Fibroblast of lung (primary cell): ENCODE data around the gene SCAF8.

Experiments used
- EZH2 ChIP-seq: IDR thresholded peaks from 2 replicates; pipeline ENCODE4 v1.5.1; 2012; ENCODE audit warnings: low read length, control low read depth, mild to moderate bottlenecking; ENCODE audit errors: missing control alignments
- TF ChIP-seq, protein P1 (sequence below), 2 donors: IDR thresholded peaks in 1 of 2; conservative IDR thresholded peaks in 1 of 2; 1 replicate in 1 of 2; 2 replicates in 1 of 2; pipeline ENCODE4 v1.5.1; 2011 to 2012; ENCODE audit warnings: low read length in 2 of 2, control low read depth in 1 of 2, inconsistent platforms in 1 of 2, low read depth in 1 of 2, mild to moderate bottlenecking in 1 of 2

GRCh38 chr6:154815938-154816820 lies 83.0 kb downstream of the SCAF8 start:
- TF ChIP-seq, protein P1, sequence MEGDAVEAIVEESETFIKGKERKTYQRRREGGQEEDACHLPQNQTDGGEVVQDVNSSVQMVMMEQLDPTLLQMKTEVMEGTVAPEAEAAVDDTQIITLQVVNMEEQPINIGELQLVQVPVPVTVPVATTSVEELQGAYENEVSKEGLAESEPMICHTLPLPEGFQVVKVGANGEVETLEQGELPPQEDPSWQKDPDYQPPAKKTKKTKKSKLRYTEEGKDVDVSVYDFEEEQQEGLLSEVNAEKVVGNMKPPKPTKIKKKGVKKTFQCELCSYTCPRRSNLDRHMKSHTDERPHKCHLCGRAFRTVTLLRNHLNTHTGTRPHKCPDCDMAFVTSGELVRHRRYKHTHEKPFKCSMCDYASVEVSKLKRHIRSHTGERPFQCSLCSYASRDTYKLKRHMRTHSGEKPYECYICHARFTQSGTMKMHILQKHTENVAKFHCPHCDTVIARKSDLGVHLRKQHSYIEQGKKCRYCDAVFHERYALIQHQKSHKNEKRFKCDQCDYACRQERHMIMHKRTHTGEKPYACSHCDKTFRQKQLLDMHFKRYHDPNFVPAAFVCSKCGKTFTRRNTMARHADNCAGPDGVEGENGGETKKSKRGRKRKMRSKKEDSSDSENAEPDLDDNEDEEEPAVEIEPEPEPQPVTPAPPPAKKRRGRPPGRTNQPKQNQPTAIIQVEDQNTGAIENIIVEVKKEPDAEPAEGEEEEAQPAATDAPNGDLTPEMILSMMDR (conservative IDR thresholded peaks at IDR 0.05 in 1 of 2, IDR thresholded peaks at IDR 0.05 in 1 of 2; ENCODE audit: low read depth in 1 of 2, low read length in 2 of 2): no peak
- TF ChIP-seq EZH2: no peak
